OCI-LY1 (cell line): ENCODE results near the gene PLEKHA7.

Source experiments
- H2AFZ ChIP-seq: fragments of 200-600 bp; sonication (generic), shearing (Covaris generic); 2 replicates; pipeline ENCODE4 v1.6.0; 2014; ENCODE audit warnings: antibody characterized with exemption, mild to moderate bottlenecking, low read length
- H3F3A ChIP-seq: fragments of 200-600 bp; sonication (generic), shearing (Covaris generic); 2 replicates; pipeline ENCODE4 v1.6.0; 2014; ENCODE audit warnings: mild to moderate bottlenecking, antibody characterized with exemption, low read length, moderate library complexity; ENCODE audit not compliant: insufficient read depth
- H3K27ac ChIP-seq: fragments of 200-600 bp; sonication (generic); 2 replicates; pipeline ENCODE4 v1.5.1; 2014; ENCODE audit warnings: low read length, mixed run types, mild to moderate bottlenecking, low read depth; ENCODE audit not compliant: poor library complexity, severe bottlenecking
- H3K27me3 ChIP-seq: fragments of 200-600 bp; sonication (generic); 2 replicates; pipeline ENCODE4 v1.6.0; 2014; ENCODE audit warnings: antibody characterized with exemption, mild to moderate bottlenecking, low read length, moderate library complexity; ENCODE audit not compliant: insufficient read depth
- H3K36me3 ChIP-seq: fragments of 200-600 bp; sonication (generic); 2 replicates; pipeline ENCODE4 v1.6.1; 2014; ENCODE audit warnings: mild to moderate bottlenecking, antibody characterized with exemption, low read length, moderate library complexity, mixed read lengths; ENCODE audit not compliant: insufficient read depth
- H3K4me1 ChIP-seq: fragments of 200-600 bp; sonication (generic); 2 replicates; pipeline ENCODE4 v1.5.1; 2014; ENCODE audit warnings: mild to moderate bottlenecking, low read length, moderate library complexity; ENCODE audit not compliant: insufficient read depth, severe bottlenecking
- H3K4me2 ChIP-seq: fragments of 200-600 bp; sonication (generic), shearing (Covaris generic); 2 replicates; pipeline ENCODE4 v1.6.1; 2014; ENCODE audit warnings: low read length
- H3K4me3 ChIP-seq: fragments of 200-600 bp; sonication (generic); 2 replicates; pipeline ENCODE4 v1.5.1; 2014; ENCODE audit warnings: low read length, low read depth, mild to moderate bottlenecking, mixed read lengths; ENCODE audit not compliant: poor library complexity, severe bottlenecking
- H3K79me2 ChIP-seq: fragments of 200-600 bp; shearing (Covaris generic); 2 replicates; pipeline ENCODE4 v1.6.1; 2016; ENCODE audit warnings: mixed run types, low read length, mixed read lengths; ENCODE audit not compliant: insufficient read depth
- H3K9ac ChIP-seq: fragments of 200-600 bp; sonication (generic), shearing (Covaris generic); 2 replicates; pipeline ENCODE4 v1.6.1; 2014; ENCODE audit warnings: mild to moderate bottlenecking, low read length, mixed read lengths
- H3K9me2 ChIP-seq: fragments of 200-600 bp; sonication (generic), shearing (Covaris generic); 2 replicates; pipeline ENCODE4 v1.6.1; 2014; ENCODE audit warnings: low read depth, mild to moderate bottlenecking, low read length, mixed read lengths
- H3K9me3 ChIP-seq: fragments of 200-600 bp; shearing (Covaris generic); 2 replicates; pipeline ENCODE4 v1.6.1; 2014; ENCODE audit warnings: low read length, mixed read lengths
- H4K20me1 ChIP-seq: fragments of 200-600 bp; sonication (generic), shearing (Covaris generic); 2 replicates; pipeline ENCODE4 v1.6.0; 2016; ENCODE audit warnings: mild to moderate bottlenecking, low read length; ENCODE audit not compliant: insufficient read depth
- EZH2 ChIP-seq: fragments of 200-600 bp; sonication (generic), shearing (Covaris generic); IDR thresholded peaks from 2 replicates; pipeline ENCODE4 v1.8.0; 2017; ENCODE audit warnings: borderline replicate concordance, mixed run types, mild to moderate bottlenecking, antibody characterized with exemption, low read length, moderate library complexity, mixed read lengths
- TF ChIP-seq, protein P1 (sequence below): fragments of 200-600 bp; sonication (generic), shearing (Covaris generic); IDR thresholded peaks from 2 replicates; pipeline ENCODE4 v1.5.1; 2017; ENCODE audit warnings: mild to moderate bottlenecking, antibody characterized with exemption, low read length, moderate library complexity, mixed read lengths

PLEKHA7 gene

DNA sequence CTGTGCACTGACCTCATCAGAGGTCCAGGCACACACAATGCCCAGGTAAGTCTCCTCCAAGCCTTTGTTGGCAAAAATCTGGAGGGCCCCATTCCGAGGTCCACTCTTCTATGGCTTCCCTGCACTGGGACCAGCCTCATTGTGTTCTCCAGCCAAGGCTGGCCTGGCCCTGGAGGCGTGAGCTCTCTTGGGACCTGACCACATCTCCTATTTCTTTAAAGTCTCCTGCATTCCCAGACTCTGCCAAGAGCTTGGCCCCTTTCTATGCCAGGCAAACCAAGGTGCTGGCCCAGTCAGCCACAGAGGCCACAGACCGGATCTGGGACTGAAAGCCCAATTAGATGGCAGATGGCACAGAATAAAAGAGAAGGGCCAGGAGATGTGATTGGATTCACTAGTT is 220.7 kb downstream of the PLEKHA7 start:
- Histone ChIP-seq H3K4me2 (no peak overlapping the region), H3K9ac (no peak overlapping the region), H3F3A (no peaks in the 10 kb centered on the region), H3K4me1 (no peaks in the 10 kb centered on the region), H3K9me2 (no peaks in the 10 kb centered on the region), H3K36me3 (no peaks in the 10 kb centered on the region), H3K79me2 (no peaks in the 10 kb centered on the region), H3K9me3 (no peaks in the 10 kb centered on the region), H4K20me1 (no peaks in the 10 kb centered on the region), H2AFZ (no peak overlapping the region), H3K27ac (no peak overlapping the region), H3K4me3 (no peak overlapping the region), H3K27me3 (no peaks in the 10 kb centered on the region; the same call in 1 of the 2 replicates)
- TF ChIP-seq, protein P1, sequence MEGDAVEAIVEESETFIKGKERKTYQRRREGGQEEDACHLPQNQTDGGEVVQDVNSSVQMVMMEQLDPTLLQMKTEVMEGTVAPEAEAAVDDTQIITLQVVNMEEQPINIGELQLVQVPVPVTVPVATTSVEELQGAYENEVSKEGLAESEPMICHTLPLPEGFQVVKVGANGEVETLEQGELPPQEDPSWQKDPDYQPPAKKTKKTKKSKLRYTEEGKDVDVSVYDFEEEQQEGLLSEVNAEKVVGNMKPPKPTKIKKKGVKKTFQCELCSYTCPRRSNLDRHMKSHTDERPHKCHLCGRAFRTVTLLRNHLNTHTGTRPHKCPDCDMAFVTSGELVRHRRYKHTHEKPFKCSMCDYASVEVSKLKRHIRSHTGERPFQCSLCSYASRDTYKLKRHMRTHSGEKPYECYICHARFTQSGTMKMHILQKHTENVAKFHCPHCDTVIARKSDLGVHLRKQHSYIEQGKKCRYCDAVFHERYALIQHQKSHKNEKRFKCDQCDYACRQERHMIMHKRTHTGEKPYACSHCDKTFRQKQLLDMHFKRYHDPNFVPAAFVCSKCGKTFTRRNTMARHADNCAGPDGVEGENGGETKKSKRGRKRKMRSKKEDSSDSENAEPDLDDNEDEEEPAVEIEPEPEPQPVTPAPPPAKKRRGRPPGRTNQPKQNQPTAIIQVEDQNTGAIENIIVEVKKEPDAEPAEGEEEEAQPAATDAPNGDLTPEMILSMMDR, result no peak
- TF ChIP-seq EZH2, result no peak

DNA sequence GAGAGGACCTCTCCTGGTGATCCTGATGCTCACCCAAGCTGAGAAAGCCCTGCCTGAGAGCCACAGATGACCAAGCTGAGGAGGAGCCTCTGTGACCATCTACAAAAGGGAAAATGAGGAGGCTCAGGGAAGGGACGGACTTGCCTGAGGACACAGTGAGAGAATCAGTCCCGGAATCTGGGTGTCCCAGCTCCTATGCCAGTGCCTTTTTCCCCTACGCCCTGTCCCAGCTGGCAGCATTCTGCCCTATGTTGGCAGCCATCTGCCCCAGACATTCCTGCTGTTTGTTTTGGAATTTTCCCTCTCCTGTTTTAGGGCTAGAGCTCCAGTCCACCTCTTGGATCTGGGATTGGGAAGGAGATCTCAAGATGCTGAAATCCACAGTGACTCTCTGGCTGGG is 221.2 kb downstream of the PLEKHA7 start:
- Histone ChIP-seq H3K4me2 (no peak overlapping the region), H3K4me3 (no peak overlapping the region), H3K27ac (no peak overlapping the region), H3K27me3 (no peaks in the 10 kb centered on the region; the same call in 1 of the 2 replicates), H2AFZ (no peak overlapping the region), H4K20me1 (no peaks in the 10 kb centered on the region), H3F3A (no peaks in the 10 kb centered on the region), H3K9me2 (no peaks in the 10 kb centered on the region), H3K9ac (no peak overlapping the region), H3K4me1 (no peaks in the 10 kb centered on the region), H3K36me3 (no peaks in the 10 kb centered on the region), H3K9me3 (no peaks in the 10 kb centered on the region), H3K79me2 (no peaks in the 10 kb centered on the region)
- TF ChIP-seq, protein P1, result no peak
- TF ChIP-seq EZH2, result no peak

- H3K9me3 ChIP-seq, result no peaks in the 10 kb centered on the region
- no peak overlapping the region for H3K9ac ChIP-seq
- no peaks in the 10 kb centered on the region for H3K79me2 ChIP-seq
- H3K4me3 ChIP-seq, result no peak overlapping the region
- no peak overlapping the region for H3K4me2 ChIP-seq
- H3K9me2 ChIP-seq, result no peaks in the 10 kb centered on the region
- H3K4me1 ChIP-seq, result no peaks in the 10 kb centered on the region
- no peak overlapping the region for H2AFZ ChIP-seq
- no peak overlapping the region for H3K27ac ChIP-seq
- no peaks in the 10 kb centered on the region; the same call in 1 of the 2 replicates for H3K27me3 ChIP-seq
- H3F3A ChIP-seq, result no peaks in the 10 kb centered on the region
- H4K20me1 ChIP-seq, result no peaks in the 10 kb centered on the region
- H3K36me3 ChIP-seq, result no peaks in the 10 kb centered on the region
- TF ChIP-seq EZH2, result no peak
- TF ChIP-seq, protein P1, result no peak
Observed at GRCh38 chr11:16792426-16792825, 221.8 kb downstream of the PLEKHA7 start.
